ENCODE measurements around the gene ZNF276. TPM values are rescaled to one million over a fixed set of nuclear protein-coding genes. Genes with fewer than 3 reads are reported as not detected.

The ZNF276 gene
- total RNA-seq, 4 donors from 2014 or later: 43.4 to 265 (median 145) TPM

DNA sequence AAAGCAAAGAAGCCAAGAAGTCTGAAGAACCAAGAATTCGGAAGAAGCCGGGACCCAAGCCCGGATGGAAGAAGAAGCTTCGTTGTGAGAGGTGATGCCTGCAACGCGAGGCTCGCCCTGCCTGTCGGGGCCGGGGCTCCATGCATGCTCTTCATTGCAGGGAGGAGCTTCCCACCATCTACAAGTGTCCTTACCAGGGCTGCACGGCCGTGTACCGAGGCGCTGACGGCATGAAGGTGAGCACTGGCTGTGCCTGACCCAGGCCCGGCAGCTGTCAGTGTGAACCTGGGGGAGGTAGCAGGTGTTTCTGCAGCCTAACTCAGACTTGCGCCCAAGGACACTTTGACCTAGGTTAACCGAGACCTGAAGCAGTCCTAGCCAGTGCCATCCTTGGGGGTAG lies 12.0 kb downstream of the ZNF276 start:
- H3K4me1 ChIP-seq: no peaks in the 10 kb centered on the region
- DNase-seq: no peak
- intact Hi-C loops (cut with DNase I; ENCODE audit: low total_unique reads) (no loop called here), in situ Hi-C loops (cut with MboI; ENCODE audit: low pct_ligation_motif_present in 1 of 4, low pct_unique_long_range_greater_than_20kb in 1 of 4, low sequenced_read_pairs in 3 of 4) (no loop called here)
- H3K27me3 ChIP-seq: no peaks in the 10 kb centered on the region
- no peaks in the 10 kb centered on the region for H3K9me3 ChIP-seq
- H3K4me3 ChIP-seq: no peak overlapping the region
- peaks cover 0 to 75% (median 36%) of the 10 kb centered on the region in 4 donors for H3K36me3 ChIP-seq
- WGBS, 2 donors (ENCODE audit: low coverage in 1 of 2): 86 to 88% methylated on average over 11 to 17 of the region's 17 CpGs
- H3K27ac ChIP-seq: no peak overlapping the region
- TF ChIP-seq, protein P1, sequence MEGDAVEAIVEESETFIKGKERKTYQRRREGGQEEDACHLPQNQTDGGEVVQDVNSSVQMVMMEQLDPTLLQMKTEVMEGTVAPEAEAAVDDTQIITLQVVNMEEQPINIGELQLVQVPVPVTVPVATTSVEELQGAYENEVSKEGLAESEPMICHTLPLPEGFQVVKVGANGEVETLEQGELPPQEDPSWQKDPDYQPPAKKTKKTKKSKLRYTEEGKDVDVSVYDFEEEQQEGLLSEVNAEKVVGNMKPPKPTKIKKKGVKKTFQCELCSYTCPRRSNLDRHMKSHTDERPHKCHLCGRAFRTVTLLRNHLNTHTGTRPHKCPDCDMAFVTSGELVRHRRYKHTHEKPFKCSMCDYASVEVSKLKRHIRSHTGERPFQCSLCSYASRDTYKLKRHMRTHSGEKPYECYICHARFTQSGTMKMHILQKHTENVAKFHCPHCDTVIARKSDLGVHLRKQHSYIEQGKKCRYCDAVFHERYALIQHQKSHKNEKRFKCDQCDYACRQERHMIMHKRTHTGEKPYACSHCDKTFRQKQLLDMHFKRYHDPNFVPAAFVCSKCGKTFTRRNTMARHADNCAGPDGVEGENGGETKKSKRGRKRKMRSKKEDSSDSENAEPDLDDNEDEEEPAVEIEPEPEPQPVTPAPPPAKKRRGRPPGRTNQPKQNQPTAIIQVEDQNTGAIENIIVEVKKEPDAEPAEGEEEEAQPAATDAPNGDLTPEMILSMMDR (IDR thresholded peaks at IDR 0.05): no peak
- TF ChIP-seq POLR2A (IDR thresholded peaks at IDR 0.05) (no peak), POLR2AphosphoS5 (IDR thresholded peaks at IDR 0.05) (no peak)

DNA sequence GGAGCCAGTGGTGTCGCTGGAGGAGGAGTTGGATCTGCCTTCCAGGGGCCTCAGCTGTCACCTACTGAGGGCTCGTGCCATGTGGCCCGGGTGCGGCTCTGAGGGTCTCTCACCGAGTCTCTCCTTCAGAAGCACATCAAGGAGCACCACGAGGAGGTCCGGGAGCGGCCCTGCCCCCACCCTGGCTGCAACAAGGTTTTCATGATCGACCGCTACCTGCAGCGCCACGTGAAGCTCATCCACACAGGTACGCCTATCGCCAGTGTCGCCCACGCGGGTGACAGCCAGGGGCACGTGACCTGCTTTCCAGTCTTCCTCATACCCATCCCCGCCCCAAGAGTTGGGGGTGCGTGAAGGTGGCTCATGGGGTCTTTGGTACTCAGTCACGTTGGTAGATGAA lies 12.5 kb downstream of the ZNF276 start:
- 91% methylated on average over 21 of the region's 21 CpGs; no CpG with 5 or more reads in 1 of the 2 donors for WGBS, 2 donors (ENCODE audit: low coverage in 1 of 2)
- no peak for DNase-seq
- peaks cover 0 to 78% (median 38%) of the 10 kb centered on the region in 4 donors for H3K36me3 ChIP-seq
- TF ChIP-seq EP300 (IDR thresholded peaks at IDR 0.05; ENCODE audit: low read depth) (no peak), POLR2A (IDR thresholded peaks at IDR 0.05) (no peak), POLR2AphosphoS5 (IDR thresholded peaks at IDR 0.05) (no peak)
- TF ChIP-seq, protein P1 (IDR thresholded peaks at IDR 0.05): no peak
- H3K27me3 ChIP-seq: no peaks in the 10 kb centered on the region
- H3K9me3 ChIP-seq: no peaks in the 10 kb centered on the region
- no peak overlapping the region for H3K27ac ChIP-seq
- in situ Hi-C loops (cut with MboI; ENCODE audit: low pct_ligation_motif_present in 1 of 4, low pct_unique_long_range_greater_than_20kb in 1 of 4, low sequenced_read_pairs in 3 of 4) (no loop called here), intact Hi-C loops (cut with DNase I; ENCODE audit: low total_unique reads) (no loop called here)
- no peak overlapping the region for H3K4me3 ChIP-seq
- H3K4me1 ChIP-seq: no peaks in the 10 kb centered on the region

DNA sequence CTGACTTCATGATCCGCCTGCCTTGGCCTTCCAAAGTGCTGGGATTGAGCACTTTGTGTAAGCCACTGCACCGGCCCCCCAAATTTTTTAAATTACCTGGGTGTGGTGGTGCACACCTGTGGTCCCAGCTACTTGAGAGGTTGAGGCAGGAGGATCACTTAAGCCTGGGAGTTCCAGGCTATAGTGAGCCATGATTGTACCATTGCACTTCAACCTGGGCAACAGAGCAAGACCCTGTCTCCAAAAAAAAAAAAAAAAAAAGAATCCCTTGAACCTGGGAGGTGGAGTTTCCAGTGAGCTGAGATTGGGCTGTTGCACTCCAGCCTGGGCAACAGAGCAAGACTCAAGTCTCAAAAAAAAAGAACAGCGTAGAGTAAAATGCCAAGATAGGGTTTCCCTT lies 15.2 kb downstream of the ZNF276 start:
- intact Hi-C loops (cut with DNase I; ENCODE audit: low total_unique reads) (no loop called here), in situ Hi-C loops (cut with MboI; ENCODE audit: low pct_ligation_motif_present in 1 of 4, low pct_unique_long_range_greater_than_20kb in 1 of 4, low sequenced_read_pairs in 3 of 4) (no loop called here)
- peaks cover 0 to 71% (median 35%) of the 10 kb centered on the region in 4 donors for H3K36me3 ChIP-seq
- no peak for DNase-seq
- WGBS, 2 donors (ENCODE audit: low coverage in 1 of 2): 100% methylated on average over 1 to 3 of the region's 3 CpGs
- H3K27ac ChIP-seq: no peak overlapping the region
- TF ChIP-seq, protein P1 (IDR thresholded peaks at IDR 0.05): no peak
- TF ChIP-seq POLR2AphosphoS5 (IDR thresholded peaks at IDR 0.05) (no peak), EP300 (IDR thresholded peaks at IDR 0.05; ENCODE audit: low read depth) (no peak), POLR2A (IDR thresholded peaks at IDR 0.05) (no peak)
- no peak overlapping the region for H3K4me3 ChIP-seq
- H3K9me3 ChIP-seq: no peaks in the 10 kb centered on the region
- H3K4me1 ChIP-seq: no peaks in the 10 kb centered on the region
- H3K27me3 ChIP-seq: no peaks in the 10 kb centered on the region

DNA sequence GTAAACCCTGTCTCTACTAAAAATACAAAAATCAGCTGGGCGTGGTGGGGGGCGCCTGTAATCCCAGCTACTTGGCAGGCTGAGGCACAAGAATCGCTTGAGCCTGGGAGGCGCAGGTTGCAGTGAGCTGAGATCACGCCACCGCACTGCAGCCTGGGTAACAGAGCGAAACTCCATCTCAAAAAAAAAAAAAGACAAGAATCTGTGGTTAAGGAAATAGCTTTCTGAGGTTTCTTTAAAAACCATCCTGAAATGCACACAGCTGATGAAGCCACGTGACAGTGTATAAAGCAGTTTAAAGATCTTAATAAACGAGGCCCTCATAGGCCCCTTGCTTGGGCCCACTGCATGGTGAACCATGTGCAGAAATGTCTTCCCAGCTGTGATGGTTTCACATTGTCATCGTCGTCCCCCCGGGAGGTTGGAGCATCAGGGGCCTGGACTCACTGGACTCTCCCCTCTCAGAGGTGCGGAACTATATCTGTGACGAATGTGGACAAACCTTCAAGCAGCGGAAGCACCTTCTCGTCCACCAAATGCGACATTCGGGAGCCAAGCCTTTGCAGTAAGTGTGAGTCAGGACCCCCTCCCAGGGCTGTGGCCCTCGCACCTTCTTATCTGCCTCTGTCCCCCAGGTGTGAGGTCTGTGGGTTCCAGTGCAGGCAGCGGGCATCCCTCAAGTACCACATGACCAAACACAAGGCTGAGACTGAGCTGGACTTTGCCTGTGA lies 16.2 kb downstream of the ZNF276 start:
- no peak overlapping the region for H3K27ac ChIP-seq
- TF ChIP-seq POLR2AphosphoS5 (IDR thresholded peaks at IDR 0.05) (no peak), EP300 (IDR thresholded peaks at IDR 0.05; ENCODE audit: low read depth) (no peak), POLR2A (IDR thresholded peaks at IDR 0.05) (no peak)
- TF ChIP-seq, protein P1 (IDR thresholded peaks at IDR 0.05): no peak
- intact Hi-C loops (cut with DNase I; ENCODE audit: low total_unique reads) (no loop called here), in situ Hi-C loops (cut with MboI; ENCODE audit: low pct_ligation_motif_present in 1 of 4, low pct_unique_long_range_greater_than_20kb in 1 of 4, low sequenced_read_pairs in 3 of 4) (no loop called here)
- DNase-seq: no peak
- H3K4me1 ChIP-seq: no peaks in the 10 kb centered on the region
- H3K4me3 ChIP-seq: no peak overlapping the region
- WGBS, 2 donors (ENCODE audit: low coverage in 1 of 2): 82 to 95% methylated on average over 8 to 20 of the region's 20 CpGs
- H3K27me3 ChIP-seq: no peaks in the 10 kb centered on the region
- H3K9me3 ChIP-seq: no peaks in the 10 kb centered on the region
- peaks cover 0 to 71% (median 35%) of the 10 kb centered on the region in 4 donors for H3K36me3 ChIP-seq
